H1 (cell line): ENCODE measurements around the gene CHRM3. TPM values are rescaled to one million over a fixed set of nuclear protein-coding genes. Genes with fewer than 3 reads are reported as not detected.

Source experiments
- CTCF ChIA-PET: fragments of 300-600 bp; sonication (Branson Sonifier 250); formaldehyde crosslinking; loops from one replicate; lab custom pipeline; 2021; ENCODE audit not compliant: partially characterized antibody; lab: Charles Lee
- POLR2A ChIA-PET: fragments of 300-600 bp; sonication (Branson Sonifier 250); formaldehyde crosslinking; loops from one replicate; lab custom pipeline; 2021; ENCODE audit warnings: inconsistent platforms; ENCODE audit not compliant: partially characterized antibody; lab: Charles Lee
- DNase-seq, 2 experiments: peaks; one replicate each; pipeline versions ENCODE4 v3.0.0 to v3.0.0-alpha.2; 2010 to 2022; ENCODE audit warnings: low spot score in 2 of 2, low read depth in 1 of 2, mixed read lengths in 1 of 2
- FAIRE-seq: peaks from 2 replicates; lab custom pipeline; 2011; peaks lifted over from hg19 to GRCh38; lab: Jason Lieb, UNC
- H2AFZ ChIP-seq: 2 replicates; pipeline ENCODE4 v1.8.1; 2012; ENCODE audit warnings: low read length, inconsistent platforms
- H2AK5ac ChIP-seq: 2 replicates; pipeline ENCODE4 v1.6.1; 2013; ENCODE audit warnings: low read depth, low read length
- H2BK120ac ChIP-seq: replicated peaks from 2 replicates; pipeline ENCODE3; 2013; ENCODE audit warnings: low read depth, low read length, inconsistent platforms
- H2BK12ac ChIP-seq: 2 replicates; pipeline ENCODE4 v1.6.1; 2013; ENCODE audit warnings: low read depth, low read length
- H2BK15ac ChIP-seq: 2 replicates; pipeline ENCODE4 v1.6.1; 2013; ENCODE audit warnings: low read length
- H2BK20ac ChIP-seq: 2 replicates; pipeline ENCODE4 v1.6.1; 2013; ENCODE audit warnings: low read length
- H2BK5ac ChIP-seq: 2 replicates; pipeline ENCODE4 v1.6.1; 2013; ENCODE audit warnings: low read depth, low read length
- H3K14ac ChIP-seq: 2 replicates; pipeline ENCODE4 v1.6.1; 2013; ENCODE audit warnings: inconsistent platforms; ENCODE audit not compliant: insufficient read length
- H3K18ac ChIP-seq: 2 replicates; pipeline ENCODE4 v1.6.1; 2013; ENCODE audit warnings: low read length; ENCODE audit errors: extremely low read depth
- H3K23ac ChIP-seq: 2 replicates; pipeline ENCODE4 v1.6.1; 2013; ENCODE audit warnings: inconsistent platforms; ENCODE audit not compliant: insufficient read length
- H3K23me2 ChIP-seq: 2 replicates; pipeline ENCODE4 v1.6.1; 2013; ENCODE audit warnings: low read depth, low read length
- H3K27ac ChIP-seq: 2 replicates; pipeline ENCODE4 v1.6.1; 2011; ENCODE audit warnings: low read depth, low read length, inconsistent platforms
- H3K27me3 ChIP-seq, 4 experiments: replicated peaks in 1 of 4; 1 replicate in 1 of 4; 2 replicates in 3 of 4; pipeline versions ENCODE4 v1.6.1 to v1.8.1; 2011 to 2013; ENCODE audit warnings: low read length in 3 of 4, mild to moderate bottlenecking in 3 of 4, inconsistent platforms in 2 of 4, mixed read lengths in 2 of 4, moderate library complexity in 1 of 4; ENCODE audit not compliant: control insufficient read depth in 3 of 4, insufficient read depth in 3 of 4; ENCODE audit errors: extremely low read depth in 1 of 4
- H3K36me3 ChIP-seq, 4 experiments: 2 replicates each; pipeline versions ENCODE4 v1.6.1 to v1.8.1; 2011 to 2013; ENCODE audit warnings: mild to moderate bottlenecking in 4 of 4, low read length in 3 of 4, moderate library complexity in 2 of 4, control low read depth in 1 of 4, inconsistent platforms in 1 of 4; ENCODE audit not compliant: insufficient read depth in 4 of 4, control insufficient read depth in 2 of 4
- H3K4ac ChIP-seq: replicated peaks from 2 replicates; pipeline ENCODE3; 2013; ENCODE audit warnings: low read length, low read depth, mixed read lengths, inconsistent platforms; ENCODE audit not compliant: insufficient read length
- H3K4me1 ChIP-seq, 4 experiments: replicated peaks in 1 of 4; 1 replicate in 1 of 4; 2 replicates in 3 of 4; pipeline versions ENCODE4 v1.6.1 to v1.8.1; 2011 to 2013; ENCODE audit warnings: low read length in 3 of 4, inconsistent platforms in 2 of 4, mixed read lengths in 1 of 4; ENCODE audit not compliant: insufficient read depth in 4 of 4, control insufficient read depth in 3 of 4
- H3K4me2 ChIP-seq, 2 experiments: 2 replicates each; pipeline versions ENCODE4 v1.6.1 to v1.8.1; 2011 to 2013; ENCODE audit warnings: low read depth in 2 of 2, low read length in 2 of 2, control low read depth in 1 of 2, inconsistent platforms in 1 of 2, mild to moderate bottlenecking in 1 of 2; ENCODE audit not compliant: insufficient read depth in 1 of 2
- H3K4me3 ChIP-seq, 4 experiments: fragments of 200-600, 300-600 bp in 1 of 4; sonication (generic), shearing (Covaris generic), sonication (Bioruptor Twin) in 1 of 4; 2 replicates each; pipeline versions ENCODE4 v1.5.1 to v1.8.1; 2011 to 2016; ENCODE audit warnings: low read length in 4 of 4, low read depth in 3 of 4, control low read depth in 2 of 4, inconsistent platforms in 2 of 4, mild to moderate bottlenecking in 2 of 4, mixed read lengths in 1 of 4, moderate library complexity in 1 of 4; ENCODE audit not compliant: insufficient read depth in 2 of 4; ENCODE audit errors: extremely low read depth in 1 of 4
- H3K56ac ChIP-seq: replicated peaks from 2 replicates; pipeline ENCODE3; 2013; ENCODE audit warnings: low read depth, mild to moderate bottlenecking, mixed read lengths, low read length, inconsistent platforms; ENCODE audit not compliant: insufficient read length
- H3K79me1 ChIP-seq: 2 replicates; pipeline ENCODE4 v1.6.1; 2013; ENCODE audit warnings: low read depth, low read length, control low read depth
- H3K79me2 ChIP-seq, 2 experiments: 2 replicates each; pipeline versions ENCODE4 v1.6.1 to v1.8.1; 2012 to 2013; ENCODE audit warnings: low read length in 2 of 2, mild to moderate bottlenecking in 2 of 2, inconsistent platforms in 1 of 2; ENCODE audit not compliant: insufficient read depth in 2 of 2, control insufficient read depth in 1 of 2
- H3K9ac ChIP-seq, 4 experiments: replicated peaks in 1 of 4; 1 replicate in 1 of 4; 2 replicates in 3 of 4; pipeline versions ENCODE4 v1.6.1 to v1.8.1; 2011 to 2013; ENCODE audit warnings: low read depth in 3 of 4, low read length in 3 of 4, control low read depth in 2 of 4, mild to moderate bottlenecking in 2 of 4, moderate library complexity in 2 of 4, inconsistent platforms in 1 of 4; ENCODE audit errors: extremely low read depth in 1 of 4
- H3K9me3 ChIP-seq, 2 experiments: 2 replicates each; pipeline versions ENCODE4 v1.6.1 to v1.8.1; 2012 to 2013; ENCODE audit warnings: mild to moderate bottlenecking in 2 of 2, moderate library complexity in 2 of 2, control low read depth in 1 of 2, inconsistent platforms in 1 of 2, low read depth in 1 of 2, low read length in 1 of 2, mixed read lengths in 1 of 2; ENCODE audit not compliant: insufficient read depth in 2 of 2
- H4K20me1 ChIP-seq, 2 experiments: replicated peaks in 1 of 2; 2 replicates each; pipeline versions ENCODE3 to v1.8.1; 2011 to 2013; ENCODE audit warnings: inconsistent platforms in 2 of 2, low read length in 2 of 2, mild to moderate bottlenecking in 1 of 2; ENCODE audit not compliant: insufficient read depth in 2 of 2, control insufficient read depth in 1 of 2
- H4K5ac ChIP-seq: 2 replicates; pipeline ENCODE4 v1.6.1; 2013; ENCODE audit warnings: low read length, low read depth, mixed read lengths, inconsistent platforms; ENCODE audit not compliant: insufficient read length
- H4K8ac ChIP-seq: 2 replicates; pipeline ENCODE4 v1.8.0; 2013; ENCODE audit warnings: mild to moderate bottlenecking, moderate library complexity, low read length, inconsistent platforms; ENCODE audit not compliant: insufficient read depth; ENCODE audit errors: extremely low read depth
- H4K91ac ChIP-seq: replicated peaks from 2 replicates; pipeline ENCODE3; 2013; ENCODE audit warnings: low read length, mixed read lengths, inconsistent platforms; ENCODE audit not compliant: insufficient read length
- BCL11A ChIP-seq, 2 experiments: IDR thresholded peaks; one replicate each; pipeline ENCODE4 v1.6.1; 2011; ENCODE audit warnings: low read depth in 2 of 2, low read length in 2 of 2, mild to moderate bottlenecking in 2 of 2
- CTBP2 ChIP-seq: IDR thresholded peaks from 2 replicates; pipeline ENCODE4 v1.7.0; 2011; ENCODE audit warnings: borderline replicate concordance, mild to moderate bottlenecking, moderate library complexity, mixed read lengths, low read length; ENCODE audit not compliant: insufficient read depth, insufficient read length
- EP300 ChIP-seq, 2 experiments: IDR thresholded peaks; 1 replicate in 1 of 2; 2 replicates in 1 of 2; pipeline ENCODE4 v1.6.1; 2011 to 2012; ENCODE audit warnings: low read depth in 2 of 2, low read length in 2 of 2, mild to moderate bottlenecking in 2 of 2, borderline replicate concordance in 1 of 2, inconsistent platforms in 1 of 2, moderate library complexity in 1 of 2
- FOSL1 ChIP-seq: IDR thresholded peaks from 2 replicates; pipeline ENCODE4 v1.6.1; 2011; ENCODE audit warnings: mild to moderate bottlenecking, low read depth, low read length, moderate library complexity; ENCODE audit not compliant: insufficient read depth
- JUND ChIP-seq: IDR thresholded peaks from 2 replicates; pipeline ENCODE4 v1.6.1; 2011; ENCODE audit warnings: mild to moderate bottlenecking, improper control_type of control experiment, low read length
- KDM4A ChIP-seq: IDR thresholded peaks from one replicate; pipeline ENCODE4 v1.7.1; 2012; ENCODE audit warnings: low read depth, mild to moderate bottlenecking, moderate library complexity, low read length, inconsistent platforms; ENCODE audit not compliant: severe bottlenecking
- KDM5A ChIP-seq: fragments of 200-600 bp; IDR thresholded peaks from 2 replicates; pipeline ENCODE4 v1.7.1; 2012; ENCODE audit warnings: mild to moderate bottlenecking, low read length, inconsistent platforms, mixed read lengths
- RAD21 ChIP-seq, 2 experiments: IDR thresholded peaks in 1 of 2; conservative IDR thresholded peaks in 1 of 2; 2 replicates each; pipeline ENCODE4 v1.6.1; 2011; ENCODE audit warnings: low read depth in 2 of 2, low read length in 2 of 2, improper control_type of control experiment in 1 of 2, inconsistent platforms in 1 of 2, mild to moderate bottlenecking in 1 of 2, moderate library complexity in 1 of 2
- RNF2 ChIP-seq: fragments of 200-900, 300-1000 bp; sonication (generic); IDR thresholded peaks from 2 replicates; pipeline ENCODE4 v1.7.1; 2016; ENCODE audit warnings: borderline replicate concordance, low read depth, mild to moderate bottlenecking, antibody characterized with exemption, low read length; ENCODE audit not compliant: poor library complexity, severe bottlenecking; ENCODE audit errors: missing control alignments
- RXRA ChIP-seq: IDR thresholded peaks from 2 replicates; pipeline ENCODE4 v1.6.1; 2011; ENCODE audit warnings: low read depth, mild to moderate bottlenecking, low read length, moderate library complexity; ENCODE audit not compliant: insufficient read depth
- TAF7 ChIP-seq: optimal IDR thresholded peaks from 2 replicates; pipeline ENCODE3; 2011; ENCODE audit warnings: low read depth, mild to moderate bottlenecking, inconsistent platforms, low read length, moderate library complexity, borderline replicate concordance
- WGBS, 2 experiments: shearing (Covaris generic) in 1 of 2; methylation state at CpG; one replicate each; pipeline versions ENCODE4 v1.1.6 to v1.1.7; 2013 to 2015; ENCODE audit warnings: low lambda C conversion rate in 2 of 2, mixed read lengths in 2 of 2, inconsistent platforms in 1 of 2, low coverage in 1 of 2, missing lambda C conversion rate in 1 of 2; ENCODE audit not compliant: insufficient replicate concordance in 2 of 2, insufficient coverage in 1 of 2, insufficient read length in 1 of 2; ENCODE audit errors: extremely low coverage in 1 of 2, missing lambda C conversion rate in 1 of 2; 5-methylcytosine and 5-hydroxymethylcytosine counted together
- polyA plus RNA-seq, 7 experiments: library from polyadenylated mRNA; depleted of rRNA in 3 of 7; stranded (reverse) in 5 of 7; unstranded in 2 of 7; fragments of >200 nt in 5 of 7; fragments of 200-250 nt in 2 of 7; gene quantifications; 1 replicate in 5 of 7; 2 replicates in 1 of 7; 4 replicates in 1 of 7; pipeline versions ENCODE4 v1.2.1 to v1.2.3, GENCODE V29; 2011 to 2013; ENCODE audit warnings: missing spikeins in 2 of 7, mixed read lengths in 2 of 7
- total RNA-seq: library from RNA; stranded (reverse); fragmentation: NEBNext Ultra II Directional; extraction: Animal tissue kit (Norgen Biotek cat#: 25700); gene quantifications from 2 replicates; pipeline ENCODE4 v1.2.1, GENCODE V29; 2021

Gene CHRM3
- total and polyA plus RNA-seq, 2 of the 8 experiments (the other 6 are each of a cell fraction or from before 2014, with no cell fraction given) = 3.3 to 5.0 TPM

GRCh38 chr1:239417986-239418640 lies 31.7 kb downstream of the CHRM3 start:
- Histone ChIP-seq H3K79me1 (no peaks in the 10 kb centered on the region), H3K23me2 (no peaks in the 10 kb centered on the region), H3K4me3 (no peak overlapping the region), H3K4me2 (no peak overlapping the region), H3K9me3 (no peaks in the 10 kb centered on the region), H3K14ac (no peak overlapping the region), H3K79me2 (no peaks in the 10 kb centered on the region), H4K20me1 (no peaks in the 10 kb centered on the region), H4K8ac (no peak overlapping the region), H2AK5ac (no peak overlapping the region), H3K9ac (no peak overlapping the region), H3K4ac (no peak overlapping the region), H2BK15ac (no peak overlapping the region), H3K4me1 (no peaks in the 10 kb centered on the region), H3K27ac (no peak overlapping the region), H3K18ac (no peak overlapping the region), H4K91ac (no peak overlapping the region), H2BK5ac (no peak overlapping the region), H4K5ac (no peak overlapping the region), H2AFZ (no peak overlapping the region), H2BK12ac (no peak overlapping the region), H3K36me3 (no peaks in the 10 kb centered on the region), H2BK20ac (no peak overlapping the region), H3K56ac (no peak overlapping the region), H3K27me3 (no peaks in the 10 kb centered on the region), H3K23ac (no peak overlapping the region), H2BK120ac (no peak overlapping the region)
- DNase-seq (no peak), FAIRE-seq (no peak)
- ChIA-PET POLR2A (no interaction called here), CTCF (no interaction called here)
- 87% methylated on average over 5 of the region's 5 CpGs; no CpG with 5 or more reads in 1 of the 2 experiments for WGBS, 2 experiments
- TF ChIP-seq JUND (no peak), TAF7 (no peak), CTBP2 (no peak), BCL11A (IDR thresholded peaks at IDR 0.05; ENCODE audit: low read depth in 2 of 2, low read length in 2 of 2) (no peak), KDM4A (no peak), EP300 (IDR thresholded peaks at IDR 0.05; ENCODE audit: borderline replicate concordance in 1 of 2, low read depth in 2 of 2, low read length in 2 of 2) (no peak), RAD21 (IDR thresholded peaks at IDR 0.05 in 1 of 2, conservative IDR thresholded peaks at IDR 0.05 in 1 of 2; ENCODE audit: low read depth in 2 of 2, low read length in 2 of 2) (no peak), KDM5A (no peak), FOSL1 (no peak), RXRA (no peak), RNF2 (no peak)
